SK-MEL-5 (cell line): Measurements from ENCODE around the gene KIAA0513. TPM values are rescaled to one million over a fixed set of nuclear protein-coding genes. Genes with fewer than 3 reads are reported as not detected.
A peak's percentile ranks its signal among the peaks of the same experiment; 100 is the strongest.

Experiments used
- DNase-seq: peaks from one replicate; pipeline ENCODE4 v3.0.0-alpha.2; 2016; ENCODE audit warnings: low read depth, low spot score
- in situ Hi-C: cut with HindIII; loops from 2 replicates; pipeline ENCODE4 v1.10.0; 2016; ENCODE audit warnings: low sequenced_read_pairs, high pct_unique_total_duplicates, low pct_unique_long_range_greater_than_20kb
- total RNA-seq: library from RNA; depleted of rRNA; stranded (reverse); fragments of >200 nt; shearing (Covaris generic); gene quantifications from 2 replicates; pipeline ENCODE4 v1.2.3, GENCODE V29; 2014

Gene KIAA0513
- total RNA-seq, 1 experiment from 2014 or later, result 2.9 TPM

- in situ Hi-C loops, result no loop called here
- DNase-seq, result no peak
Measured at GRCh38 chr16:85074225-85074914, 46.8 kb downstream of the KIAA0513 start.

- DNase-seq, result no peak
- in situ Hi-C loops, result no loop called here
Measured at GRCh38 chr16:85075236-85075924, 47.8 kb downstream of the KIAA0513 start.

GRCh38 chr16:85077039-85077438 lies 49.4 kb downstream of the KIAA0513 start:
- no peak for DNase-seq
- in situ Hi-C loops, result no loop called here

- DNase-seq, result no peak
- in situ Hi-C loops, result no loop called here
Measured at GRCh38 chr16:85077576-85078125, 50.1 kb downstream of the KIAA0513 start.

GRCh38 chr16:85078226-85078625 lies 50.6 kb downstream of the KIAA0513 start:
- in situ Hi-C loops, result no loop called here

GRCh38 chr16:85078952-85079351 lies 51.4 kb downstream of the KIAA0513 start:
- no peak for DNase-seq
- in situ Hi-C loops, result no loop called here

More at GRCh38 chr16:85078226-85078625, 50.6 kb downstream of the KIAA0513 start:
- DNase-seq, result no peak

GRCh38 chr16:85079785-85080570 lies 52.4 kb downstream of the KIAA0513 start:
- DNase-seq, result no peak
- in situ Hi-C loops, result no loop called here

- no peak for DNase-seq
- in situ Hi-C loops, result no loop called here
Measured at GRCh38 chr16:85081038-85081437, 53.4 kb downstream of the KIAA0513 start.

- in situ Hi-C loops, result no loop called here
- no peak for DNase-seq
Measured at GRCh38 chr16:85081765-85082164, 54.2 kb downstream of the KIAA0513 start.

GRCh38 chr16:85082173-85083050 lies 54.8 kb downstream of the KIAA0513 start:
- DNase-seq, result no peak
- in situ Hi-C loops, result no loop called here

- in situ Hi-C loops, result no loop called here
- peak; percentile 50 for DNase-seq
Measured at GRCh38 chr16:85083051-85083639, 55.5 kb downstream of the KIAA0513 start.

- DNase-seq, result no peak
- in situ Hi-C loops, result no loop called here
Measured at GRCh38 chr16:85084841-85085510, 57.4 kb downstream of the KIAA0513 start.

- in situ Hi-C loops, result no loop called here
- no peak for DNase-seq
Measured at GRCh38 chr16:85085721-85086120, 58.1 kb downstream of the KIAA0513 start.

- peak; percentile 67 for DNase-seq
- in situ Hi-C loops, result no loop called here
Measured at GRCh38 chr16:85086347-85087291, 59.0 kb downstream of the KIAA0513 start.

- no peak for DNase-seq
- in situ Hi-C loops, result no loop called here
Measured at GRCh38 chr16:85087899-85088569, 60.4 kb downstream of the KIAA0513 start.
